ENCODE measurements around the gene PSME3IP1.
"Not testable (repeated sequence)": the region's sequence is repeated elsewhere in the genome, so short reads cannot be mapped to it uniquely, and the experiment has no call there.

The PSME3IP1 gene, protein sequence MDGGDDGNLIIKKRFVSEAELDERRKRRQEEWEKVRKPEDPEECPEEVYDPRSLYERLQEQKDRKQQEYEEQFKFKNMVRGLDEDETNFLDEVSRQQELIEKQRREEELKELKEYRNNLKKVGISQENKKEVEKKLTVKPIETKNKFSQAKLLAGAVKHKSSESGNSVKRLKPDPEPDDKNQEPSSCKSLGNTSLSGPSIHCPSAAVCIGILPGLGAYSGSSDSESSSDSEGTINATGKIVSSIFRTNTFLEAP

DNA sequence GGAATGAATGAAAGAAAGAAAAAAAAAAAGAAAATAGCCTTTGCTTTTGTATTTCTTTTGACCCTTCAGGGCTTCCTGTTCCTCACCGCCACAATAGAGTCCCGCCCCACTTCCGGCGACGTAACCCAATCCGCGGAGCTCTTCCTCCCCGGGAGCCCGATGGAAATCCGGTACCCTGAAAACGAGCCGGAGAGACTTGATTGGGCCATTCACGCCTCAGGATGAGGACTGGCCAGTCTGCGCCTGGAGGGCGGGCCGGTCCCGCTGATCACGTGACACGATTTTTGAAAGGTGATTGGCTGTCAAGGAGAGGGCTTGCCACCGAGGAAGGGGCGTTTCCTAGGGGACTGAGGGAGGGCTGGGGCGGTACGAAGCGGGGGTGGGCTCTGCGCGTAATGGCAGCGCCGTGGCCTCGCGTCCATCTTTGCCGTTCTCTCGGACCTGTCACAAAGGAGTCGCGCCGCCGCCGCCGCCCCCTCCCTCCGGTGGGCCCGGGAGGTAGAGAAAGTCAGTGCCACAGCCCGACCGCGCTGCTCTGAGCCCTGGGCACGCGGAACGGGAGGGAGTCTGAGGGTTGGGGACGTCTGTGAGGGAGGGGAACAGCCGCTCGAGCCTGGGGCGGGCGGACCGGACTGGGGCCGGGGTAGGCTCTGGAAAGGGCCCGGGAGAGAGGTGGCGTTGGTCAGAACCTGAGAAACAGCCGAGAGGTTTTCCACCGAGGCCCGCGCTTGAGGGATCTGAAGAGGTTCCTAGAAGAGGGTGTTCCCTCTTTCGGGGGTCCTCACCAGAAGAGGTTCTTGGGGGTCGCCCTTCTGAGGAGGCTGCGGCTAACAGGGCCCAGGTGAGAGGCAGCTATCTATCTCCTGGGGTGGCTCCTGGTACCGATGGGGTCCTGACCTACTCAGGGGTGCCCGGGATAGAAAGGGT, at the start of gene PSME3IP1, which contains the start of gene RSPRY1:
Gene PSME3IP1 (minus strand): TSS at position 95 of the 927 bp plus-strand sequence. CDS start 12,185 bp downstream, outside the sequence.
Gene RSPRY1 (plus strand): TSS at position 385 of the 927 bp plus-strand sequence. CDS start 18,330 bp downstream, outside the sequence.
- peak; percentile 87 for DNase-seq

DNA sequence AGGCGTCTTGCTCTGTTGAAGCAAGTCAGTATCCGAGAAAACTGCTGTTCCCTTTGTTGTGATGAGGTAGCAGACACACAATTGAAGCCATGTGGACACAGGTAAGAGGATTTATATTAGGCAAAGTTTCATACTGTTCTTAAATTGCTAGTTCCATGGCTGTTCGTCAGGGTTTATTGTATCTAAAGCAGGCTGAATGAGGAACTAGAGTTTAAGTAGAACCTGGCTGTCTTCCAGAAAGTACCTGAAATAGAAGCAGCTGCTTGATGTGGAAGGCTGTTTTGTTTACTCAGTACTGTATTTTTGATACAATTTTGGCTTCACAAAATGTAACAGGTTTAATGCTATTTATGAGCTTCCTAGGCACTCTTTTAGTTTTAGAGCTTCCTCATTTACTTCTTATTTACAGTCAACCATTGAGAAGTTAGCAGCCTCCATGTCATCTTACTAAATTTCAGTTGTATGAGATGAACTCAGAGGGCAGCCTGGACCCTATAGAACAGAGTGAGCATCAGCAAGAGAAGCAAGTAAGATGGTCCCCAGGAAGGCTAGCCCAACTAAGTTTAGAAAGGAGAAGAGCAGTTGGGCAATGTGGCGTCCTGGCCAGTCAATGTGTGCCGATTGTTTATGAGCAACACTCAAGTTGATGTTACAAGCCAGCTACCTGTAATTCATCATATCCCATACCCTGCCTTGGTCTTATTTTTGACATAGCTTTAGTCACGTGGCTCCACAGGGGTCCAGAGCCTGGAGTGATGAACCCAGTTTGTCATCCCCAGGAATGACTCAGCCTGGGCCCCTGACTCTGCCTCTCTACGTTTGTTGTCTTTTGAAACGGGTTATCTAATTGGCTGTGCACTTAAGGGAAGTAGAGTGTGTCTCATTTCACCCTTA, 49.5 kb upstream of the PSME3IP1 start:
- DNase-seq, result peak; percentile 90

DNA sequence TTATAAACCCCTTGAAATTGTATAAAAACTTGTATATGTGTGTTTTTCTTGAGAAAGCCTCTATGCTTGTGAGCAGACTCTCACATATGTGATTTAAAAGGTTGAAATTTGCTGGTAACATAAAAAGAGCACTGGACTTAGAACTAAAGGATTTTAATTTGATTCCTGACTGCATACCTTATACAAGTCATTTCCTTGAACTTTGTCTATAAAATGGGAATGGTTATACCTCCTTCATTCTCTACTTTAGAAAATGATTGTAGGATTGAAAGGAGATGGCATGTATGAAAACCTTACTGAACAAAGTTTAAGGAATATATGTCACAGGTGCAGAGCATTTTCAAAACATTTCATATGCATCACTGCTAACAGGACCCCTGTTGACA, 48.9 kb upstream of the PSME3IP1 start:
- DNase-seq, result no peak

DNA sequence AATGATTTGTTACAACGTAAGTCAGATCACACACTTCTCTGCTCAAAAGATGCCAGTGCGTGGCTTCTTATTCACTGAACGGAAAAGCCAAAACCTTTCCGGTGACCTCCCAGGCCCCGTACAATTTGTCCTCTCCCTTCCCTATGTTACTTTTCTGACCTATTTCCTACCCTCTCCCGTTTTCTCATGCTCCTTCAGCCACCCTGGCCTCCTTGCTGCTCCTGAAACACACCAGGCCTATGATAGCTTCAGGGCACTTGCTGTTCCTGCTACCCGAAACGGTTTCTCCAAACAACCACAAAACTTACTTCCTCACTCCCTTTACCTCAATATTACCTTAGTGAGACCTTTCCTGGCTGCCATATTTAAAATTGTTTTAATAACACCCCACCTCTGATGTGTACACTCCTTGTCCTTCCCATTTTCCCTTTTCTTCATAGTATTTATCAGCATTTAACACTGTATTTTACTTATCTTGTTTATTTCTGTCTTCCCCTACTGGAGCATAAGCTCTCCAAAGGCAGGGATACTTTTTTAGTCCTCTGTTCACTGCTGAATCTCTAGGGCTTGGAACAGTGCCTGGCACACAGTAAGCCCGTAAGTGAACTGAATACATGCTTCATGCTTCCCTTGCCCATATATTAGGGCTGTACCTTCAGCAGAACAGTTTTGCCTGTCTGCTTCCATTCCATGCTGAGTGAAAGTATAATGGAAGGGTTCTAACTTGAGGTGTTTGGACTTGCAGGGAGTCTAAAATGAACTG, 48.3 kb upstream of the PSME3IP1 start:
- no peak for DNase-seq

DNA sequence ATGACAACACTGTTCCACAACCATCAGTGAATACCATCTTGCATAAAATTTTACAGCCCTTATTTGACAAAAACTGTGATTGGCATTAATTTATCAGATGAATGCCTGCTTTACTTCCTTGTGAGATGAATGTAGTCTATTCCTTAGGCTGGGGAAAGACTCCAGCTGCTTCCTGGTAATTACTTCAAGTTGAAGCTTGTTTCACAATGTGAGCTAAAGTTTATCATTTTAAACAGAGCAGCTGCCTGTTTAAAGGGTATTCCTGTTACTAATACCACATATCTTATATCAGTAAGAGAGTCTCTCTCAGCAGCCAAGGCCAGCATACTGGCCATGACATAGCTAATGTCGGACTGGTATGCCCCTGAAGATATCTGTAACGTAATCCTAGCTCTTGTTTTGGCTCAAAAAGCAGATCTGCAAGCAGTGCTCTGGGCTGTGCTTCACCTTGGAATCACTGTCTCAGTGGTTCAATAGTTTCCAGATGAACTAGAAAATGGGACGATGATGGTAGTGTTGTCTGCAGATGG, 46.0 kb upstream of the PSME3IP1 start:
- no peak for DNase-seq

DNA sequence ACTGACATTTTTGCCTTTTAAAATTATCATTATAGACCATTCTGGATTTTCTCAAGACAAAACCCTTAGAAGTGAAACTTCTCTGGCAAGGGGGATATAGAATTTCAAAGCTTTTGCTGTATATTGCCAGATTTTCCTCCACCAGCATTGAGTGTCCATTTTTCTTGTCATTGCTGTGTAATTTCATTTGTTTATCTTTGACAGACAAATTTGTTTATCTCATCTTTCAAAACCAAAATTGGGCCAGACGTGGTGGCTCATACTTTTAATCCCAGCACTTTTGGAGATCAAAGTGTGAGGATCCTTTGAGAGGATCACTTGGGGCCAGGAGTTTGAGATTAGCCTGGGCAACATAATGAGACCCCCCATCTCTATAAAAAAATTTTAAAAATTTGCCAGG, 43.2 kb upstream of the PSME3IP1 start:
- DNase-seq, result no peak

DNA sequence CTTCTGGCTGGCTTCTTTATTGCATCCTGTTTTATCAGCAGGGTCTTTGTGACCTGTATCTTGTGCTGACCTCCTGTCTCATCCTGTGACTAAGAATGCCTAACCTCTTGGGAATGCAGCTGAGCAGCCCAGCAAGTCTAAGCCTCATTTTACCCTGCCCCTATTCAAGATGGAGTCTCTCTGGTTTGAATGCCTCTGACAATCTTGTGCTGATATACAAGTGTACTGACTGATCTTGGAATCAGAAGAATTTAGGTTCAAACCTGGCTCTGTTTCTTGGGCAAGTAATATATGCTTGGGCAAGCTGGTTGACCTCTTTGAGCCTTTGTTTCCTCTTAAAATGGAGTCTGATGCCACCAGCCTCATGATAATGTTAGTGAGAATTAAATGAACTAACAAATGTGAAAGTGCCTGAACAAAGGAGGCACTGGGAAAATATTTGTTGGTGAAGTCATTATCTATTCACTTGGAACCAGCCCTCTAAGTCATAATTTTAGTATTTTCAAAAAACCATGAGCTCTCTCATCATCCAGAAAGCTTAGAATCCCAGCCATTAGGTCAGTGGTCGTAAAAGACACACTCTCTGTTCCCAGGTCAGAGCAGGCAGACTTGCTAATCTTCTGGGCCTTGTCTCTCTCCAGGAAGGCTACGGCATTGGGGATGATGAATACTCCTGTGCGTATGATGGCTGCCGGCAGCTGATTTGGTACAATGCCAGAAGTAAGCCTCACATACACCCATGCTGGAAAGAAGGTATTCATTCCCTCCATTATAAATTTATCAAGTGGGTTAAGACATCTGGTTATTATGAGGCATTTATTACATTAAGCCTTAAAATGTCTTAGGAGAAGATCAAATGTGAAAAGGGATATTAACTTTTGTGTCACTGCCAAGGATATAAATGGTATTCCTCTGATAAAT, 41.1 kb upstream of the PSME3IP1 start:
- DNase-seq, result no peak

DNA sequence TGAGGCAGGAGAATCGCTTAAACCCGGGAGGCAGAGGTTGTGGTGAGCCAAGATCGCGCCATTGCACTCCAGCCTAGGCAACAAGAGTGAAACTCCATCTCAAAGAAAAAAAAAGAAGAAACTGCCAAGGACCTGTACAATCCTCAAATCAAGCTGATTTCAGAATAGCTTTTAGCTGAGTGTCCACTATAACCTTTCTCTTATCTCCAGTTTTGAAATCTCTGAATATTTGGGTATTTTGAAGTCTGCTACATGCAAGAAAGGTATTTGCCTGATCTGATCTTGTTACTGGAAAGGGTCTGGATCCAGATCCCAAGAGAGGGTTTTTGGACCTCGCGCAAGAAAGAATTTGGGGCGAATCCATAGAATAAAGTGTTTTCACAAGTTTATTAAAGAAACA, 40.1 kb upstream of the PSME3IP1 start:
- no peak for DNase-seq

DNA sequence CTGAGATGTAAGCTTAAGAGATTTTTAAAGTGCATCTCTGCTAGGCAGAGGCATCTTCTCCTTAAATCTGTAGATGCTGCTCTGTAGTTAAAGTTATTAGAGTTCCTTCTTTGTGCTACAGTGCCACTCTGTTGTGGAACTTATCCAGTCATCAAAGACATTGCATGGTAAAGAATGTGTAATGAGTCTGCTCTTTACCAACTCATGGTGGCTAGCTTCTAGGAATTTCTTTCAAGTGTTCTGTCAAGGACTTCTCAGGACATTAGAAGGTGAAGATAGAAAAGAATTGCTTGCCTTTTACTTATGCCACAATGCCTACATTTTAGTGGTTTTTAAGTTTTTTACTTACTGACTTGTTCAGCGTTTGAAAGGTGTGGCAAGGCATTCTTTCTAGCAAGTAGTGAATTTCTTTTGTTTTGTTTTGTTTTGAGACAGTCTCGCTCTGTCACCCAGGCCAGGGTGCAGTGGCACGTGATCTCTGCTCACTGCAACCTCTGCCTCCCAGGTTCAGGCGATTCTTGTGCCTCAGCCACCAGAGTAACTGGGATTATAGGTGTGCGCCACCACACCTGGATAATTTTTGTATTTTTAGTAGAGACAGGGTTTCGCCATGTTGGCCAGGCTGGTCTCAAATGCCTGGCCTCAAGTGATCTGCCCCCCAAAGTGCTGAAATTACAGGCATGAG, 39.0 kb upstream of the PSME3IP1 start:
- DNase-seq, result no peak

DNA sequence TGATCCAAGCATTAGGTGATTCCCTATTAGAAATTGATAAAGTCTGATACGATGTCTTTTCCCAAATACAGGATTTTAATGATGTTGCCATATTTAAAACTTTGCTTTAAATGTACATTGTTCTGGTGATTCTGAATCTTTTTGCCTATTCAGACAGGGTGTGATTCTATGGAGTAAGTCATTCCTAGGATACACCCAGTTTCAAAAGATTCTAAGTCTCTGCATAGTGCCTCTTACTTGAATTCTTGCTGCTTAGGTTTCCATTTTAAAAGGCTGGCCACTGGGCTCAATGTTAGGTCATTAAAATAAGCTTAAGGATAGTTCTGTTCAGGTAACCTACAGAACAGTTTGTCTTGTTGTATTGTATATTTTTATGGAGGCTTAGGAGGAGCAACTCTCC, 37.2 kb upstream of the PSME3IP1 start:
- DNase-seq, result no peak

DNA sequence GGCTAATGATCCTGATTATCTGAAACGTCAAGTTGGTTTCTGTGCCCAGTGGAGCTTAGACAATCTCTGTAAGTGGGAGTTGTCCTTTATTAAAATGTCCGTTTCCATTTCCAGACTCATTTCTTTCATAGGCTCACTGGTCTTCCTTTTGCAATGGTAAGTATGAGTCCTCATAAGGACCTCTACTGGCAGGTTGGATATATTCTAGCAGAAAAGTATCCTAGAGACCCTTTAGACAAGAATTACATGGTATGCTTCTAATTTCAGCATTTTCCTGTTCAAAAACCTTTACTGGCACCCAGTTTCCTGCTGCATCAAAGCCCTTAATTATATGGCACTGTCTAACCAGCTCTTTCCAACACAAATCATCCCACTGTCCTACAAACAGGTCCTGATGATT, 31.1 kb upstream of the PSME3IP1 start:
- DNase-seq, result no peak

DNA sequence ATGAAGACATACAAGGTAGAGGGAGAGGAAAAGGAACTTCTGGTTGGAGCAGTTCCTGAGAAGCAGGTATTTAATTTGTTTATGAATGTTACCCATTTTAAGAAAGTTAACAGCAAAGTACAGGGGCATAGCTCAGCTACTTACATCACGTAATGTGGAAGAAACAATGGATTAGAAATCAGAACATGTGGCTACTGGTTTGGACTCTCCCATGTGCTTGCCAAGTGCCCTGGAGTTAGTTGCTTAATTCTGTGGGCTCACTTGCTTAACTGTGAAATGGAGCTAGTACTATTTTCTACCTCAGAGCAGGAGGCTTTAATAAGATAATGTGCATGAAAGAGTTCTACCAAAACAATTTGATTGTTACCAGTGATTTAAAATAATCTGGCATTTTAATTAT, 27.6 kb upstream of the PSME3IP1 start:
- DNase-seq, result no peak

DNA sequence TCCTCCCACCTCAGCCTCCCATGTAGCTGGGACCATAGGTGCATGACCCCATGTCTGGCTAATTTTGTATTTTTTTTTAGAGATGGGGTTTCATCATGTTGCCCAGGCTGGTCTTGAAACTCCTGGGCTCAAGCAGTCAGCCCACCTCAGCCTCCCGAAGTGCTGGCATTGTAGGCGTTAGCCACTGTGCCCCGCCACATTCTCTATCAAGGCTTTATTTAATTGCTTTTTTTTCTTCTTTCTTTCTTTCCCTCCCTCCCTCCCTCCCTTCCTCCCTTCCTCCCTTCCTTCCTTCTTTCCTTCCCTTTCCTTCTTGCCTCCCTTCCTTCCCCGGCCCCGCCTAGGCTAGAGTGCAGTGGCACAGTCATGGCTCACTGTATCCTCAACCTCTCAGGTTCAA, 23.9 kb upstream of the PSME3IP1 start:
- no peak for DNase-seq

DNA sequence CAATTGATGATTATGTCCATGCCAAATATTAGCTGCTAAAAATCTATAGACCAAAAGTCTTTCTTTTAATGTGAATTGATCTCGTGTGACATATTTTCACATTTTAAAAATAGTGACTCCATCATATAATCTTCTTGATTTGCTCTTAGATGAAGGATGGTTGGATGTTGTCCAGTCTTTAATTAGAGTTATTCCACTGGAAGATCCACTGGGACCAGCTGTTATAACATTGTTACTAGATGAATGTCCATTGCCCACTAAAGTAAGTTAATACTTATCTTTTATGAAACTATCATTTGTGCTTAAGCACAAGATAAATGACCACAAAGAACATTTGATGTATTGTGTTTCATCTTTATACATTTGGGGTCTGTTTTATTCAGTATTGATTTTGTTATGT, 23.1 kb upstream of the PSME3IP1 start:
- DNase-seq, result no peak

DNA sequence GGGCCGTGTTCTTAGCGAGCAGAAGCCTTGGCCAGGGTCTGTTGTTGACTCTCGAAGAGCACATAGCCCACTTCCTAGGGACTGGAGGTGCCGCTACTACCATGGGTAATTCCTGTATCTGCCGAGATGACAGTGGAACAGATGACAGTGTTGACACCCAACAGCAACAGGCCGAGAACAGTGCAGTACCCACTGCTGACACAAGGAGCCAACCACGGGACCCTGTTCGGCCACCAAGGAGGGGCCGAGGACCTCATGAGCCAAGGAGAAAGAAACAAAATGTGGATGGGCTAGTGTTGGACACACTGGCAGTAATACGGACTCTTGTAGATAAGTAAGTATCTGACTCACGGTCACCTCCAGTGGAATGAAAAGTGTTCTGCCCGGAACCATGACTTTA, 18.8 kb upstream of the PSME3IP1 start:
- DNase-seq, result no peak

DNA sequence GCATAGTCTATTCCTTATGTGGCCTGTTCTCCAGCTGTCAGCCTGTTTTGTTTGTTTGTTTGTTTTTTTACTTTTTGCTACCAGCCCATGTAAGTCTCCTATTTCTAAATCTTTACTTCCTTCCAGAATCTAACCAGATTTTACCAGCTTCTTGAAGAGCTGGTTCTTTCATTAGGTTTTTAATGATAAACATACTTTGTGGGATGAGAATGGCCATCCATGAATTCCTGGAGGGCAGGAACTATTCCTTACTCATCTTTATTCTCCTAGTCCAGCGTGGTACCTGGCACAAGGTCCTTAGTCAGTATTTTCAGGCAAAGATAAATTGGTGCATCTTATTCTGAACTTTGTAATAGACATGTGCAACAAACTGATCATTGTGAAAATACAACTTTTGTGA, 17.6 kb upstream of the PSME3IP1 start:
- DNase-seq, result no peak

DNA sequence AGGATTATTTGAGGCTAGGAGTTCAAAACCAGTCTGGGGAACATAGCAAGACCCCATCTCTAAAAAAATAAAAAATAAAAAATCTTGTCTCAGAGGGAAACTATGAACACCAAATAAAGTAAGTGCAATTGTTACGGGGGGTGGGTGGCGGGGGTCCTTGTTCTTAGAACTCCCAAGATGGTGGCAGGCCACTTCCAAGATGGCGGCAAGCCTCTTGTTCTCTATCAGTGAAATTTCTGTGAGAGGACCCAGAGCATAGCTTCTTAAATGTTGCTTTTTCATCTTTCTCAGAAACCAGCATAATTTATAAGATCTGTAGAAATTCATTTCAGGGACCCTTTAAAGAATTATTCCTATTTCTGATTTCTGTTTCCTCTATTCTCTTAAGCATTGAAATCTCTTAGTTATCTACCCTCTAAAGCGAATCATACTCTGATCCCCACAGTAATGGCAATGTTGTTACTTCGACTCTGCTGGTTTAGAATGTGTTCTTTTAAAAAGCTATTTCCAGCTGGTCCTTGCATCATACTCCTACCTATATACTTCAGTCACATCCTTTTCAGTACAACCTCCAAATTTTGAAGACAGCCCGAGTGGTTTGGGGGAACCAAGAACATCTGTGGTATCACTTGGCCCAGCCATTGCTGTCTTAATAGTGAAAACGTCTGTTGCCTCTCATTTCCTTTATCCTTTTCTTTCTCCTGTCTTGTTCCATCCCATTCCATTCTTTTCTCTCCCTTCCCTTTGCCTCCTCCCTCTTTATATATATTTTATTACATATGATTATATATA, 16.5 kb upstream of the PSME3IP1 start:
- DNase-seq, result no peak

DNA sequence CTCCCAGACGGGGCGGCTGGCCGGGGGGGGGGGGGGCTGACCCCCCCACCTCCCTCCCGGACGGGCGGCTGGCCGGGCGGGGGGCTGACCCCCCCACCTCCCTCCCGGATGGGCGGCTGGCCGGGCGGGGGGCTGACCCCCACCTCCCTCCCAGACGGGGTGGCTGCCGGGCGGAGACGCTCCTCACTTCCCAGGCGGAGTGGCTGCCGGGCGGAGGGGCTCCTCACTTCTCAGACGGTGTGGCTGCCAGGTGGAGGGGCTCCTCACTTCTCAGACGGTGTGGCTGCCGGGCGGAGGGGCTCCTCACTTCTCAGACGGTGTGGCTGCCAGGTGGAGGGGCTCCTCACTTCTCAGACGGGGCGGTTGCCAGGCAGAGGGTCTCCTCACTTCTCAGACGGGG, 15.1 kb upstream of the PSME3IP1 start:
- not testable (repeated sequence) for DNase-seq

DNA sequence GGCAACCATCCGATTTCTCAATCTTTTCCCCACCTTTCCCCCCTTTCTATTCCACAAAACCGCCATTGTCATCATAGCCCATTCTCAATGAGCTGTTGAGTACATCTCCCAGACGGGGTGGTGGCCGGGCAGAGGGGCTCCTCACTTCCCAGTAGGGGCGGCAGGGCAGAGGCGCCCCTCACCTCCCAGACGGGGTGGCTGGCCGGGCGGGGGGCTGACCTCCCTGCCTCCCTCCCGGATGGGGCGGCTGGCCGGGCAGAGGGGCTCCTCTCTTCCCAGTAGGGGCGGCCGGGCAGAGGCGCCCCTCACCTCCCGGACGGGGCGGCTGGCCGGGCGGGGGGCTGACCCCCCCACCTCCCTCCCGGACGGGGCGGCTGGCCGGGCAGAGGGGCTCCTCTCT, 14.5 kb upstream of the PSME3IP1 start:
- not testable (repeated sequence) for DNase-seq

Data from DMS79 treated with DMSO at 0.1 percent for 48 hours (cell line).